Subcutaneous abdominal adipose tissue (tissue), 5 donors: Measurements from ENCODE around the gene PATJ.

Experiments used
- H3K27ac ChIP-seq: one replicate; pipeline ENCODE4 v1.7.0; 2013; ENCODE audit warnings: low read depth, mild to moderate bottlenecking, inconsistent platforms, low read length, moderate library complexity
- H3K27me3 ChIP-seq, 5 donors: one replicate each; pipeline ENCODE4 v1.7.0; 2013; ENCODE audit warnings: low read length in 5 of 5, inconsistent platforms in 1 of 5; ENCODE audit not compliant: control insufficient read depth in 5 of 5, insufficient read depth in 4 of 5
- H3K36me3 ChIP-seq, 5 donors: one replicate each; pipeline ENCODE4 v1.7.0; 2013; ENCODE audit warnings: low read length in 5 of 5; ENCODE audit not compliant: control insufficient read depth in 5 of 5, insufficient read depth in 5 of 5
- H3K4me1 ChIP-seq, 5 donors: one replicate each; pipeline ENCODE4 v1.7.0; 2013; ENCODE audit warnings: low read length in 5 of 5, mild to moderate bottlenecking in 3 of 5, moderate library complexity in 1 of 5; ENCODE audit not compliant: control insufficient read depth in 5 of 5, insufficient read depth in 5 of 5
- H3K4me3 ChIP-seq, 5 donors: one replicate each; pipeline ENCODE4 v1.7.0; 2013; ENCODE audit warnings: low read length in 5 of 5, low read depth in 1 of 5
- H3K9ac ChIP-seq, 5 donors: one replicate each; pipeline ENCODE4 v1.7.0; 2013; ENCODE audit warnings: low read length in 5 of 5, mild to moderate bottlenecking in 4 of 5, moderate library complexity in 3 of 5
- H3K9me3 ChIP-seq, 5 donors: one replicate each; pipeline ENCODE4 v1.7.0; 2013; ENCODE audit warnings: low read length in 5 of 5; ENCODE audit not compliant: control insufficient read depth in 5 of 5
- donor health status: healthy.
- donor health status: healthy.
- donor health status: healthy.
- donor health status: healthy.
- donor health status: healthy.

Gene PATJ

GRCh38 chr1:62198069-62198780, 455.9 kb downstream of the PATJ start:
- Histone ChIP-seq H3K27me3 (peaks cover 4 to 22% (median 15%) of the 10 kb centered on the region in 5 donors), H3K27ac (no peak overlapping the region), H3K4me1 (peaks cover 0 to 15% (median 11%) of the 10 kb centered on the region in 5 donors), H3K36me3 (no peaks in the 10 kb centered on the region), H3K9me3 (no peaks in the 10 kb centered on the region), H3K4me3 (no peak overlapping the region), H3K9ac (no peak overlapping the region)

DNA sequence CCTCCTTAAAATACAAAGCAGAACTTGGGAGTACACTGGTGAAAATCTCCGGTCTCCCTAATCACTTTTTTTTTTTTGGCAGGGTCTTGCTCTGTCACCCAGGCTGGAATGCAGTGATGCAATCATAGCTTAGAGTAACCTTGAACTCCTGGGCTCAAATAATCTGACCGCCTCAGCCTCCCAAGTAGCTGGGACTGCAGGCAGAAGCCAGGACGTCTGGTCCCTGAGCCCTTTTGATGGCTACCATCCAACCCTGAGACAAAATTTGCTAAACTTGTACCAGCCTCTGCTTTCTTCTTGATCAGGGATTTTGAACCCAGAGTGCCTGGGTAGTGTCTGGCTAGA, 456.5 kb downstream of the PATJ start:
- H3K36me3 ChIP-seq, result no peaks in the 10 kb centered on the region
- no peak overlapping the region for H3K4me3 ChIP-seq
- H3K27ac ChIP-seq, result no peak overlapping the region
- H3K27me3 ChIP-seq, result peaks cover 4 to 22% (median 15%) of the 10 kb centered on the region in 5 donors
- no peak overlapping the region for H3K9ac ChIP-seq
- H3K9me3 ChIP-seq, result no peaks in the 10 kb centered on the region
- H3K4me1 ChIP-seq, result peaks cover 0 to 15% (median 11%) of the 10 kb centered on the region in 5 donors

- no peak overlapping the region for H3K9ac ChIP-seq
- H3K4me3 ChIP-seq, result no peak overlapping the region
- peaks cover 5 to 17% (median 16%) of the 10 kb centered on the region in 5 donors for H3K9me3 ChIP-seq
- no peaks in the 10 kb centered on the region for H3K27me3 ChIP-seq
- no peaks in the 10 kb centered on the region for H3K36me3 ChIP-seq
- H3K4me1 ChIP-seq, result no peaks in the 10 kb centered on the region
- H3K27ac ChIP-seq, result no peak overlapping the region
These were observed 464.9 kb downstream of the PATJ start for GRCh38 chr1:62207187-62207586.

DNA sequence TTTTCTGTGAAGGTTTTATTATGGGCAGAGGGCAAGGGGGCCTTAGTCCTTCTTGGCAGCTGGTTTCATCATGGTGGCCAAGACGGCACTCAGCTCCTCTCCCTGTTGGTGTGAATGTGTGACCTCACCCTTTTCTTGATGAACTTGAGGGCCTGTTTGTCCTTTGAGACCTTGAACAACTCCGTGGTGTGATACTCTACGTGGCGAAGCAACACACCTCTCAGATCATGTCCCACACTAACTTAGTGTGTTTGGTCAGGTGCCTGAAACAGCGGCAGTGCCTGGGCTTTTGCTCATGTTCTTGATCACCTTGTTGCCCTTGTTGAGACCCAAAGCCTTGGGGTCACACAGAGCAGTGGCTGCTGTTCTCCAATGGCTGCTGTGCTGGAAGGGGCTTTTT, 465.8 kb downstream of the PATJ start:
- Histone ChIP-seq H3K9me3 (peaks cover 5 to 17% (median 16%) of the 10 kb centered on the region in 5 donors), H3K36me3 (no peaks in the 10 kb centered on the region), H3K4me1 (no peaks in the 10 kb centered on the region), H3K9ac (no peak overlapping the region), H3K27ac (no peak overlapping the region), H3K27me3 (no peaks in the 10 kb centered on the region), H3K4me3 (no peak overlapping the region)

GRCh38 chr1:62208970-62209369, 466.7 kb downstream of the PATJ start:
- H3K4me1 ChIP-seq, result no peaks in the 10 kb centered on the region
- H3K27ac ChIP-seq, result no peak overlapping the region
- H3K9ac ChIP-seq, result no peak overlapping the region
- H3K4me3 ChIP-seq, result no peak overlapping the region
- H3K27me3 ChIP-seq, result no peaks in the 10 kb centered on the region
- H3K9me3 ChIP-seq, result peaks cover 5 to 17% (median 16%) of the 10 kb centered on the region in 5 donors
- H3K36me3 ChIP-seq, result no peaks in the 10 kb centered on the region

GRCh38 chr1:62209931-62210595, 467.8 kb downstream of the PATJ start:
- no peaks in the 10 kb centered on the region for H3K4me1 ChIP-seq
- peaks cover 5 to 17% (median 16%) of the 10 kb centered on the region in 5 donors for H3K9me3 ChIP-seq
- H3K27me3 ChIP-seq, result no peaks in the 10 kb centered on the region
- no peak overlapping the region for H3K4me3 ChIP-seq
- H3K27ac ChIP-seq, result no peak overlapping the region
- no peak overlapping the region for H3K9ac ChIP-seq
- no peaks in the 10 kb centered on the region for H3K36me3 ChIP-seq

DNA sequence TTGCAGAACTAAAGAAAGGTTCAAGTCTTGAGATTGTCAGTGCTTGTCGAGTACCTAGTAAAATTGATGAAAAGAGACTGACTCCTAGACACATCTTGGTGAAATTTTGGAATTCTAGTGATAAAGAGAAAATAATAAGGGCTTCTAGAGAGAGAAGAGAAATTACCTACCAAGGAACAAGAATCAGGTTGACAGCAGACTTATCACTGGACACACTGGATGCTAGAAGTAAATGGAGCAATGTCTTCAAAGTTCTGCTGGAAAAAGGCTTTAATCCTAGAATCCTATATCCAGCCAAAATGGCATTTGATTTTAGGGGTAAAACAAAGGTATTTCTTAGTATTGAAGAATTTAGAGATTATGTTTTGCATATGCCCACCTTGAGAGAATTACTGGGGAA, 468.7 kb downstream of the PATJ start:
- H3K27ac ChIP-seq, result no peak overlapping the region
- H3K9me3 ChIP-seq, result peaks cover 5 to 17% (median 16%) of the 10 kb centered on the region in 5 donors
- H3K36me3 ChIP-seq, result no peaks in the 10 kb centered on the region
- no peaks in the 10 kb centered on the region for H3K4me1 ChIP-seq
- H3K4me3 ChIP-seq, result no peak overlapping the region
- no peak overlapping the region for H3K9ac ChIP-seq
- no peaks in the 10 kb centered on the region for H3K27me3 ChIP-seq

- Histone ChIP-seq H3K4me1 (no peaks in the 10 kb centered on the region), H3K9ac (no peak overlapping the region), H3K27ac (no peak overlapping the region), H3K9me3 (peaks cover 5 to 17% (median 16%) of the 10 kb centered on the region in 5 donors), H3K27me3 (no peaks in the 10 kb centered on the region), H3K36me3 (no peaks in the 10 kb centered on the region), H3K4me3 (no peak overlapping the region)
These were observed 470.1 kb downstream of the PATJ start for GRCh38 chr1:62212411-62212810.

DNA sequence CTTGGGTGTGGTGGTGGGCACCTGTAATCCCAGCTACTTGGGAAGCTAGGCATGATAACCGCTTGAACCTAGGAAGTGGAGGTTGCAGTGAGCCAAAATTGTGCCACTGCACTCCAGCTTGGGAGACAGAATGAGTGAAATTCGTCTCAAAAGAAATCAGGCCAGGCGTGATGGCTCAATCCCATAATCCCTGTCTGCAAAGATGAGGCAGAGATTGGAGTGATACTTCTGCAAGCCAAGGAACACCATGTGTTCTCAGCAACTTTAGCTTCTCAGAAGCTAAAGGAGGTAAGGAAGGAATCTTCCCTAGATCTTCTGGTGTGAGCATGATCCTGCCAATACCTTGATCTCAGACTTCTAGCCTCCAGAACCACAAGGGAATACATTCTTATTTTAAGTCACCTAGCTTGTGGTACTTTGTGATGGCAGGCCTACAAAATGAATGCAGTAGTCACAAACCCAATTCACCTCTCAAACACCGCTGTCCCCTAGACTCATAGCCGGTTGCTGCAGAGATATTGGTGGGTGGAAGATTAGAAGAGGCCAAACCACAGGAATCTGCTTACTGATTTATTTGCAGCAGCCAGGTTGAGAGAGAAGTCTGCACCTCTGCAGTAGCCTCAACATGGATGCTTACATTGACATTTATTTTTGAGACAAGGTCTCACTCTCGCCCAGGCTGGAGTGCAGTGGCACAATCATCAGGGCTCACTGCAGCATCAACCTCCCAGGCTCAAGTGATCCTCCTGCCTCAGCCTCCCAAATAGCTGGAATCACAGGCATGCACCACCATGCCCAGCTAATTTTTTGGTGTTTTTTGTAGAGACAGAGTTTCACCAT, 471.0 kb downstream of the PATJ start:
- Histone ChIP-seq H3K36me3 (no peaks in the 10 kb centered on the region), H3K9ac (no peak overlapping the region), H3K4me1 (no peaks in the 10 kb centered on the region), H3K4me3 (no peak overlapping the region), H3K27ac (no peak overlapping the region), H3K27me3 (no peaks in the 10 kb centered on the region), H3K9me3 (peaks cover 5 to 17% (median 16%) of the 10 kb centered on the region in 5 donors)

- Histone ChIP-seq H3K4me1 (no peaks in the 10 kb centered on the region), H3K4me3 (no peak overlapping the region), H3K9me3 (no peaks in the 10 kb centered on the region), H3K9ac (no peak overlapping the region), H3K27ac (no peak overlapping the region), H3K27me3 (no peaks in the 10 kb centered on the region), H3K36me3 (no peaks in the 10 kb centered on the region)
These were observed 476.3 kb downstream of the PATJ start for GRCh38 chr1:62218604-62219003.
